ENCODE measurements around the gene CNP.

- TF ChIP-seq POLR2A (IDR thresholded peaks at IDR 0.05) (no peak), POLR2AphosphoS5 (IDR thresholded peaks at IDR 0.05) (no peak)
Observed at GRCh38 chr17:41937970-41938954, 28.3 kb upstream of the CNP start.
